H1 (cell line): ENCODE measurements around the gene MPRIP. TPM values are rescaled to one million over a fixed set of nuclear protein-coding genes. Genes with fewer than 3 reads are reported as not detected.

Experiments
- CTCF ChIA-PET: fragments of 300-600 bp; sonication (Branson Sonifier 250); formaldehyde crosslinking; loops from one replicate; lab custom pipeline; 2021; ENCODE audit not compliant: partially characterized antibody; lab: Charles Lee
- POLR2A ChIA-PET: fragments of 300-600 bp; sonication (Branson Sonifier 250); formaldehyde crosslinking; loops from one replicate; lab custom pipeline; 2021; ENCODE audit warnings: inconsistent platforms; ENCODE audit not compliant: partially characterized antibody; lab: Charles Lee
- DNase-seq, 2 experiments: peaks; one replicate each; pipeline versions ENCODE4 v3.0.0 to v3.0.0-alpha.2; 2010 to 2022; ENCODE audit warnings: low spot score in 2 of 2, low read depth in 1 of 2, mixed read lengths in 1 of 2
- FAIRE-seq: peaks from 2 replicates; lab custom pipeline; 2011; peaks lifted over from hg19 to GRCh38; lab: Jason Lieb, UNC
- H2AFZ ChIP-seq: 2 replicates; pipeline ENCODE4 v1.8.1; 2012; ENCODE audit warnings: low read length, inconsistent platforms
- H2AK5ac ChIP-seq: 2 replicates; pipeline ENCODE4 v1.6.1; 2013; ENCODE audit warnings: low read depth, low read length
- H2BK120ac ChIP-seq: replicated peaks from 2 replicates; pipeline ENCODE3; 2013; ENCODE audit warnings: low read depth, low read length, inconsistent platforms
- H2BK12ac ChIP-seq: 2 replicates; pipeline ENCODE4 v1.6.1; 2013; ENCODE audit warnings: low read depth, low read length
- H2BK15ac ChIP-seq: 2 replicates; pipeline ENCODE4 v1.6.1; 2013; ENCODE audit warnings: low read length
- H2BK20ac ChIP-seq: 2 replicates; pipeline ENCODE4 v1.6.1; 2013; ENCODE audit warnings: low read length
- H2BK5ac ChIP-seq: 2 replicates; pipeline ENCODE4 v1.6.1; 2013; ENCODE audit warnings: low read depth, low read length
- H3K14ac ChIP-seq: 2 replicates; pipeline ENCODE4 v1.6.1; 2013; ENCODE audit warnings: inconsistent platforms; ENCODE audit not compliant: insufficient read length
- H3K18ac ChIP-seq: 2 replicates; pipeline ENCODE4 v1.6.1; 2013; ENCODE audit warnings: low read length; ENCODE audit errors: extremely low read depth
- H3K23ac ChIP-seq: 2 replicates; pipeline ENCODE4 v1.6.1; 2013; ENCODE audit warnings: inconsistent platforms; ENCODE audit not compliant: insufficient read length
- H3K23me2 ChIP-seq: 2 replicates; pipeline ENCODE4 v1.6.1; 2013; ENCODE audit warnings: low read depth, low read length
- H3K27ac ChIP-seq: 2 replicates; pipeline ENCODE4 v1.6.1; 2011; ENCODE audit warnings: low read depth, low read length, inconsistent platforms
- H3K27me3 ChIP-seq, 4 experiments: replicated peaks in 1 of 4; 1 replicate in 1 of 4; 2 replicates in 3 of 4; pipeline versions ENCODE4 v1.6.1 to v1.8.1; 2011 to 2013; ENCODE audit warnings: low read length in 3 of 4, mild to moderate bottlenecking in 3 of 4, inconsistent platforms in 2 of 4, mixed read lengths in 2 of 4, moderate library complexity in 1 of 4; ENCODE audit not compliant: control insufficient read depth in 3 of 4, insufficient read depth in 3 of 4; ENCODE audit errors: extremely low read depth in 1 of 4
- H3K36me3 ChIP-seq, 4 experiments: 2 replicates each; pipeline versions ENCODE4 v1.6.1 to v1.8.1; 2011 to 2013; ENCODE audit warnings: mild to moderate bottlenecking in 4 of 4, low read length in 3 of 4, moderate library complexity in 2 of 4, control low read depth in 1 of 4, inconsistent platforms in 1 of 4; ENCODE audit not compliant: insufficient read depth in 4 of 4, control insufficient read depth in 2 of 4
- H3K4ac ChIP-seq: replicated peaks from 2 replicates; pipeline ENCODE3; 2013; ENCODE audit warnings: low read length, low read depth, mixed read lengths, inconsistent platforms; ENCODE audit not compliant: insufficient read length
- H3K4me1 ChIP-seq, 4 experiments: replicated peaks in 1 of 4; 1 replicate in 1 of 4; 2 replicates in 3 of 4; pipeline versions ENCODE4 v1.6.1 to v1.8.1; 2011 to 2013; ENCODE audit warnings: low read length in 3 of 4, inconsistent platforms in 2 of 4, mixed read lengths in 1 of 4; ENCODE audit not compliant: insufficient read depth in 4 of 4, control insufficient read depth in 3 of 4
- H3K4me2 ChIP-seq, 2 experiments: 2 replicates each; pipeline versions ENCODE4 v1.6.1 to v1.8.1; 2011 to 2013; ENCODE audit warnings: low read depth in 2 of 2, low read length in 2 of 2, control low read depth in 1 of 2, inconsistent platforms in 1 of 2, mild to moderate bottlenecking in 1 of 2; ENCODE audit not compliant: insufficient read depth in 1 of 2
- H3K4me3 ChIP-seq, 4 experiments: fragments of 200-600, 300-600 bp in 1 of 4; sonication (generic), shearing (Covaris generic), sonication (Bioruptor Twin) in 1 of 4; 2 replicates each; pipeline versions ENCODE4 v1.5.1 to v1.8.1; 2011 to 2016; ENCODE audit warnings: low read length in 4 of 4, low read depth in 3 of 4, control low read depth in 2 of 4, inconsistent platforms in 2 of 4, mild to moderate bottlenecking in 2 of 4, mixed read lengths in 1 of 4, moderate library complexity in 1 of 4; ENCODE audit not compliant: insufficient read depth in 2 of 4; ENCODE audit errors: extremely low read depth in 1 of 4
- H3K56ac ChIP-seq: replicated peaks from 2 replicates; pipeline ENCODE3; 2013; ENCODE audit warnings: low read depth, mild to moderate bottlenecking, mixed read lengths, low read length, inconsistent platforms; ENCODE audit not compliant: insufficient read length
- H3K79me1 ChIP-seq: 2 replicates; pipeline ENCODE4 v1.6.1; 2013; ENCODE audit warnings: low read depth, low read length, control low read depth
- H3K79me2 ChIP-seq, 2 experiments: 2 replicates each; pipeline versions ENCODE4 v1.6.1 to v1.8.1; 2012 to 2013; ENCODE audit warnings: low read length in 2 of 2, mild to moderate bottlenecking in 2 of 2, inconsistent platforms in 1 of 2; ENCODE audit not compliant: insufficient read depth in 2 of 2, control insufficient read depth in 1 of 2
- H3K9ac ChIP-seq, 4 experiments: replicated peaks in 1 of 4; 1 replicate in 1 of 4; 2 replicates in 3 of 4; pipeline versions ENCODE4 v1.6.1 to v1.8.1; 2011 to 2013; ENCODE audit warnings: low read depth in 3 of 4, low read length in 3 of 4, control low read depth in 2 of 4, mild to moderate bottlenecking in 2 of 4, moderate library complexity in 2 of 4, inconsistent platforms in 1 of 4; ENCODE audit errors: extremely low read depth in 1 of 4
- H3K9me3 ChIP-seq, 2 experiments: 2 replicates each; pipeline versions ENCODE4 v1.6.1 to v1.8.1; 2012 to 2013; ENCODE audit warnings: mild to moderate bottlenecking in 2 of 2, moderate library complexity in 2 of 2, control low read depth in 1 of 2, inconsistent platforms in 1 of 2, low read depth in 1 of 2, low read length in 1 of 2, mixed read lengths in 1 of 2; ENCODE audit not compliant: insufficient read depth in 2 of 2
- H4K20me1 ChIP-seq, 2 experiments: replicated peaks in 1 of 2; 2 replicates each; pipeline versions ENCODE3 to v1.8.1; 2011 to 2013; ENCODE audit warnings: inconsistent platforms in 2 of 2, low read length in 2 of 2, mild to moderate bottlenecking in 1 of 2; ENCODE audit not compliant: insufficient read depth in 2 of 2, control insufficient read depth in 1 of 2
- H4K5ac ChIP-seq: 2 replicates; pipeline ENCODE4 v1.6.1; 2013; ENCODE audit warnings: low read length, low read depth, mixed read lengths, inconsistent platforms; ENCODE audit not compliant: insufficient read length
- H4K8ac ChIP-seq: 2 replicates; pipeline ENCODE4 v1.8.0; 2013; ENCODE audit warnings: mild to moderate bottlenecking, moderate library complexity, low read length, inconsistent platforms; ENCODE audit not compliant: insufficient read depth; ENCODE audit errors: extremely low read depth
- H4K91ac ChIP-seq: replicated peaks from 2 replicates; pipeline ENCODE3; 2013; ENCODE audit warnings: low read length, mixed read lengths, inconsistent platforms; ENCODE audit not compliant: insufficient read length
- BACH1 ChIP-seq: IDR thresholded peaks from 2 replicates; pipeline ENCODE4 v1.6.1; 2012; ENCODE audit warnings: low read length, improper control_type of control experiment
- BCL11A ChIP-seq, 2 experiments: IDR thresholded peaks; one replicate each; pipeline ENCODE4 v1.6.1; 2011; ENCODE audit warnings: low read depth in 2 of 2, low read length in 2 of 2, mild to moderate bottlenecking in 2 of 2
- CBX8 ChIP-seq: fragments of 300-800, 300-1000 bp; sonication (generic); IDR thresholded peaks from 2 replicates; pipeline ENCODE4 v1.7.1; 2016; ENCODE audit warnings: low read depth, low read length, borderline replicate concordance
- CEBPB ChIP-seq: IDR thresholded peaks from 2 replicates; pipeline ENCODE4 v1.6.1; 2012; ENCODE audit warnings: low read depth, low read length
- CTBP2 ChIP-seq: IDR thresholded peaks from 2 replicates; pipeline ENCODE4 v1.7.0; 2011; ENCODE audit warnings: borderline replicate concordance, mild to moderate bottlenecking, moderate library complexity, mixed read lengths, low read length; ENCODE audit not compliant: insufficient read depth, insufficient read length
- JUND ChIP-seq: IDR thresholded peaks from 2 replicates; pipeline ENCODE4 v1.6.1; 2011; ENCODE audit warnings: mild to moderate bottlenecking, improper control_type of control experiment, low read length
- KDM1A ChIP-seq: fragments of 200-600, 300-600 bp; sonication (generic); IDR thresholded peaks from 2 replicates; pipeline ENCODE4 v1.7.1; 2016; ENCODE audit warnings: mild to moderate bottlenecking, low read length, borderline replicate concordance
- POLR2AphosphoS5 ChIP-seq: IDR thresholded peaks from 2 replicates; pipeline ENCODE4 v1.6.1; 2011; ENCODE audit warnings: low read depth, low read length
- POU5F1 ChIP-seq: IDR thresholded peaks from 2 replicates; pipeline ENCODE4 v1.6.1; 2011; ENCODE audit warnings: low read depth, mild to moderate bottlenecking, low read length, moderate library complexity
- SAP30 ChIP-seq: fragments of 300-600 bp; sonication (generic); IDR thresholded peaks from 2 replicates; pipeline ENCODE4 v1.7.1; 2012; ENCODE audit warnings: low read length, moderate library complexity, mild to moderate bottlenecking, inconsistent platforms; ENCODE audit not compliant: insufficient read depth, insufficient replicate concordance
- SRF ChIP-seq: IDR thresholded peaks from 2 replicates; pipeline ENCODE4 v1.6.1; 2011; ENCODE audit warnings: mild to moderate bottlenecking, low read depth, low read length, moderate library complexity
- USF2 ChIP-seq: IDR thresholded peaks from 2 replicates; pipeline ENCODE4 v1.6.1; 2011; ENCODE audit warnings: low read length, improper control_type of control experiment
- ZNF274 ChIP-seq: IDR thresholded peaks from 2 replicates; pipeline ENCODE4 v1.7.0; 2012; ENCODE audit warnings: low read length, borderline replicate concordance; ENCODE audit errors: extremely low read depth
- WGBS, 2 experiments: shearing (Covaris generic) in 1 of 2; methylation state at CpG; one replicate each; pipeline versions ENCODE4 v1.1.6 to v1.1.7; 2013 to 2015; ENCODE audit warnings: low lambda C conversion rate in 2 of 2, mixed read lengths in 2 of 2, inconsistent platforms in 1 of 2, low coverage in 1 of 2, missing lambda C conversion rate in 1 of 2; ENCODE audit not compliant: insufficient replicate concordance in 2 of 2, insufficient coverage in 1 of 2, insufficient read length in 1 of 2; ENCODE audit errors: extremely low coverage in 1 of 2, missing lambda C conversion rate in 1 of 2; 5-methylcytosine and 5-hydroxymethylcytosine counted together
- polyA plus RNA-seq, 7 experiments: library from polyadenylated mRNA; depleted of rRNA in 3 of 7; stranded (reverse) in 5 of 7; unstranded in 2 of 7; fragments of >200 nt in 5 of 7; fragments of 200-250 nt in 2 of 7; gene quantifications; 1 replicate in 5 of 7; 2 replicates in 1 of 7; 4 replicates in 1 of 7; pipeline versions ENCODE4 v1.2.1 to v1.2.3, GENCODE V29; 2011 to 2013; ENCODE audit warnings: missing spikeins in 2 of 7, mixed read lengths in 2 of 7
- total RNA-seq: library from RNA; stranded (reverse); fragmentation: NEBNext Ultra II Directional; extraction: Animal tissue kit (Norgen Biotek cat#: 25700); gene quantifications from 2 replicates; pipeline ENCODE4 v1.2.1, GENCODE V29; 2021

Gene MPRIP
- total and polyA plus RNA-seq, 2 of the 8 experiments (the other 6 are each of a cell fraction or from before 2014, with no cell fraction given), result 48.6 to 146 TPM

DNA sequence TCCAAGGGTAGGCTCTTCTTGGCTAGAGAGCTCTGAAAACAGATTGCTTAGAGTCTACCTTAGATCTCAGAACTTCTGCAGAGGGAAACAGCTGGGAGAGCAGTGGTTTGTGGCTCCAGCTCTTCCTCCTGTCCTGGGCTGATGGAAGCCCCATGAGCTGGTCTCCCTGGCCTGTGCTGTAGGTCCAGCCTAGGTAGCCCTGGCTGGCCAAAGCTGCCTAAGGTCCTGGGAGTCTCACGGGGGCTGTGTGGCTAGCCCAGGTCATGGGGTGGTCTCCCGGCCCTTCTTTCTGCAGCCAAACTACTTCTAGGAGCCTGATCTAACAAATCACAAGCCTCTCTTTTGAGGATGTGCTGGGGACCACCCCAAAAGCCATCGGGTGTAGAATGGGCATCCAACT lies 75.7 kb downstream of the MPRIP start:
- Histone ChIP-seq H2BK15ac (no peak overlapping the region), H2AK5ac (no peak overlapping the region), H2AFZ (no peak overlapping the region), H3K9me3 (no peaks in the 10 kb centered on the region), H3K36me3 (no peaks in the 10 kb centered on the region), H3K9ac (no peak overlapping the region), H4K91ac (no peak overlapping the region), H4K8ac (no peak overlapping the region), H2BK5ac (0 out of 2 replicates have a peak overlapping the region, but pooled peaks have one; percentile 85), H3K14ac (no peak overlapping the region), H2BK120ac (no peak overlapping the region), H4K20me1 (peaks cover 4 to 15% of the 10 kb centered on the region in 2 experiments), H3K27ac (no peak overlapping the region), H2BK12ac (no peak overlapping the region), H3K4ac (no peak overlapping the region), H3K4me2 (no peak overlapping the region), H3K23ac (no peak overlapping the region), H3K4me3 (no peak overlapping the region), H3K18ac (no peak overlapping the region), H3K79me1 (peaks cover 28% of the 10 kb centered on the region), H3K23me2 (no peaks in the 10 kb centered on the region), H3K4me1 (no peaks in the 10 kb centered on the region; a peak in 2 of 7 replicates), H2BK20ac (no peak overlapping the region), H3K27me3 (no peaks in the 10 kb centered on the region), H3K56ac (no peak overlapping the region), H3K79me2 (peaks cover 0 to 52% of the 10 kb centered on the region in 2 experiments; a peak in 2 of 4 replicates), H4K5ac (no peak overlapping the region)
- DNase-seq (no peak), FAIRE-seq (no peak)
- WGBS, 2 experiments, result 88% methylated on average over 3 of the region's 3 CpGs; no CpG with 5 or more reads in 1 of the 2 experiments
- POLR2A ChIA-PET, result no interaction called here
- CTCF ChIA-PET, result interaction anchor here (0.7 to 2.0 kb wide), 5 partner anchors 10 to 54 kb away, joined by 3 to 8 read pairs (median 5); no protein-coding TSS in a partner anchor
- TF ChIP-seq BACH1, result no peak
- TF ChIP-seq BCL11A (IDR thresholded peaks at IDR 0.05; ENCODE audit: low read depth in 2 of 2, low read length in 2 of 2), result no peak
- TF ChIP-seq SRF, result no peak
- no peak for TF ChIP-seq SAP30
- TF ChIP-seq KDM1A, result no peak
- no peak for TF ChIP-seq POLR2AphosphoS5
- no peak for TF ChIP-seq CTBP2
- TF ChIP-seq JUND, result no peak
- TF ChIP-seq USF2, result no peak
- TF ChIP-seq CBX8, result no peak
- no peak for TF ChIP-seq POU5F1
- TF ChIP-seq ZNF274, result no peak
- no peak for TF ChIP-seq CEBPB
